GM23338 (cell line): Measurements from ENCODE around the gene IZUMO4. TPM values are rescaled to one million over a fixed set of nuclear protein-coding genes. Genes with fewer than 3 reads are reported as not detected.

Experiments used
- ATAC-seq: fragments of 200-7000 bp; cut with Tn5 transposase; 3 replicates; pipeline ENCODE4 v1.9.1; 2020
- DNase-seq: peaks from one replicate; pipeline ENCODE4 v3.0.0-alpha.2; 2015; ENCODE audit warnings: low spot score
- H2AFZ ChIP-seq: fragments of 200-600 bp; sonication (generic); 2 replicates; pipeline ENCODE4 v1.8.0; 2016; ENCODE audit warnings: antibody characterized with exemption, mild to moderate bottlenecking, moderate library complexity
- H3F3A ChIP-seq: fragments of 200-600 bp; sonication (generic); replicated peaks from 2 replicates; pipeline ENCODE4 v1.8.0; 2017; ENCODE audit warnings: antibody characterized with exemption, mixed run types, low read depth
- H3K27ac ChIP-seq: fragments of 200-600 bp; sonication (generic); 2 replicates; pipeline ENCODE4 v1.6.1; 2016; ENCODE audit warnings: low read depth
- H3K27me3 ChIP-seq: fragments of 200-600 bp; sonication (generic); 2 replicates; pipeline ENCODE4 v1.8.0; 2016; ENCODE audit warnings: mild to moderate bottlenecking, mixed run types, moderate library complexity; ENCODE audit not compliant: insufficient read depth
- H3K36me3 ChIP-seq: fragments of 200-600 bp; sonication (generic); 2 replicates; pipeline ENCODE4 v1.8.0; 2016; ENCODE audit warnings: mild to moderate bottlenecking; ENCODE audit not compliant: insufficient read depth
- H3K4me1 ChIP-seq: fragments of 200-600 bp; sonication (generic); 2 replicates; pipeline ENCODE4 v1.8.0; 2016; ENCODE audit warnings: mild to moderate bottlenecking, moderate library complexity; ENCODE audit not compliant: insufficient read depth
- H3K4me2 ChIP-seq: fragments of 200-600 bp; sonication (generic); 2 replicates; pipeline ENCODE4 v1.7.1; 2017; ENCODE audit warnings: mixed run types
- H3K4me3 ChIP-seq: fragments of 200-600 bp; sonication (generic); 2 replicates; pipeline ENCODE4 v1.6.1; 2016; ENCODE audit warnings: mixed run types
- H3K79me2 ChIP-seq: fragments of 200-600 bp; sonication (generic); replicated peaks from 2 replicates; pipeline ENCODE4 v1.8.0; 2017; ENCODE audit warnings: mild to moderate bottlenecking; ENCODE audit not compliant: insufficient read depth
- H3K9me2 ChIP-seq: fragments of 200-600 bp; sonication (generic); 2 replicates; pipeline ENCODE4 v1.8.0; 2017; ENCODE audit not compliant: insufficient read depth
- H4K20me1 ChIP-seq: fragments of 200-600 bp; sonication (generic); replicated peaks from 2 replicates; pipeline ENCODE4 v1.8.0; 2017; ENCODE audit warnings: mild to moderate bottlenecking; ENCODE audit not compliant: insufficient read depth
- H3K27ac Mint-ChIP-seq: 2 replicates; pipeline ENCODE4 v1.8.0; 2020; ENCODE audit warnings: inconsistent platforms, mild to moderate bottlenecking, moderate library complexity, mixed read lengths
- H3K27me3 Mint-ChIP-seq: 3 replicates; pipeline ENCODE4 v1.8.0; 2022; ENCODE audit warnings: low read depth, mild to moderate bottlenecking, moderate library complexity, mixed read lengths, inconsistent platforms; ENCODE audit not compliant: insufficient read depth, poor library complexity
- H3K36me3 Mint-ChIP-seq: 3 replicates; pipeline ENCODE4 v1.8.0; 2021; ENCODE audit warnings: low read depth, mild to moderate bottlenecking, inconsistent platforms, moderate library complexity, mixed read lengths
- H3K4me1 Mint-ChIP-seq: 3 replicates; pipeline ENCODE4 v1.8.0; 2020; ENCODE audit warnings: mild to moderate bottlenecking, inconsistent platforms, mixed read lengths
- H3K4me3 Mint-ChIP-seq: 3 replicates; pipeline ENCODE4 v1.8.0; 2021; ENCODE audit warnings: moderate library complexity, mild to moderate bottlenecking, inconsistent platforms, mixed read lengths
- H3K9me3 Mint-ChIP-seq: 3 replicates; pipeline ENCODE4 v1.8.0; 2020; ENCODE audit warnings: moderate library complexity, mild to moderate bottlenecking, inconsistent platforms, mixed read lengths
- CREB1 ChIP-seq: fragments of 250-450 bp; sonication (Bioruptor Pico); IDR thresholded peaks from 2 replicates; pipeline ENCODE4 v1.5.0; 2020; ENCODE audit warnings: low read depth, mild to moderate bottlenecking, moderate library complexity
- EZH2 ChIP-seq: fragments of 200-600 bp; sonication (generic); IDR thresholded peaks from one replicate; pipeline ENCODE4 v1.8.0; 2017; ENCODE audit warnings: antibody characterized with exemption, mild to moderate bottlenecking, low read depth; ENCODE audit not compliant: unreplicated experiment
- JUNB ChIP-seq: IDR thresholded peaks from one replicate; pipeline ENCODE4 v1.6.1; 2016; ENCODE audit warnings: antibody characterized with exemption; ENCODE audit not compliant: unreplicated experiment
- NANOG ChIP-seq: IDR thresholded peaks from 2 replicates; pipeline ENCODE4 v1.6.1; 2016; ENCODE audit warnings: antibody characterized with exemption, borderline replicate concordance
- STAT1 ChIP-seq: IDR thresholded peaks from one replicate; pipeline ENCODE4 v1.6.1; 2016; ENCODE audit warnings: antibody characterized with exemption; ENCODE audit not compliant: unreplicated experiment
- ZNF114 ChIP-seq: fragments of 250-450 bp; sonication (Bioruptor Pico); IDR thresholded peaks from 2 replicates; pipeline ENCODE4 v1.5.0; 2020; ENCODE audit warnings: mild to moderate bottlenecking, moderate library complexity
- ZNF331 ChIP-seq: fragments of 250-450 bp; sonication (Bioruptor Pico); IDR thresholded peaks from 2 replicates; pipeline ENCODE4 v1.5.0; 2020; ENCODE audit warnings: low read depth, mild to moderate bottlenecking, moderate library complexity
- polyA plus RNA-seq: library from polyadenylated mRNA; unstranded; fragments of >200 nt; fragmentation: Nextera tagmentation; extraction: Ambion mirVana; gene quantifications from 2 replicates; pipeline ENCODE4 v1.2.1, GENCODE V29; 2016
- total RNA-seq: library from RNA; depleted of rRNA; stranded (reverse); fragments of >200 nt; shearing (Covaris generic); gene quantifications from 2 replicates; pipeline ENCODE4 v1.2.3, GENCODE V29; 2014
- TF ChIP-seq, protein P1 (sequence below): IDR thresholded peaks from one replicate; pipeline ENCODE4 v1.6.1; 2018; ENCODE audit warnings: antibody characterized with exemption; ENCODE audit not compliant: unreplicated experiment
- TF ChIP-seq, protein P2 (sequence below): IDR thresholded peaks from 2 replicates; pipeline ENCODE4 v1.6.1; 2016; ENCODE audit warnings: antibody characterized with exemption
- TF ChIP-seq, protein P3 (sequence below), 2 experiments: fragments of 200-600 bp in 1 of 2; sonication (generic) in 1 of 2; conservative IDR thresholded peaks; 2 replicates each; pipeline versions ENCODE4 v1.5.1 to v1.6.1; 2016 to 2017; ENCODE audit warnings: antibody characterized with exemption in 2 of 2, low read depth in 2 of 2, mild to moderate bottlenecking in 2 of 2, moderate library complexity in 1 of 2

IZUMO4 gene
- total and polyA plus RNA-seq, 2 experiments from 2014 or later, result 0.57 to 2.2 TPM

DNA sequence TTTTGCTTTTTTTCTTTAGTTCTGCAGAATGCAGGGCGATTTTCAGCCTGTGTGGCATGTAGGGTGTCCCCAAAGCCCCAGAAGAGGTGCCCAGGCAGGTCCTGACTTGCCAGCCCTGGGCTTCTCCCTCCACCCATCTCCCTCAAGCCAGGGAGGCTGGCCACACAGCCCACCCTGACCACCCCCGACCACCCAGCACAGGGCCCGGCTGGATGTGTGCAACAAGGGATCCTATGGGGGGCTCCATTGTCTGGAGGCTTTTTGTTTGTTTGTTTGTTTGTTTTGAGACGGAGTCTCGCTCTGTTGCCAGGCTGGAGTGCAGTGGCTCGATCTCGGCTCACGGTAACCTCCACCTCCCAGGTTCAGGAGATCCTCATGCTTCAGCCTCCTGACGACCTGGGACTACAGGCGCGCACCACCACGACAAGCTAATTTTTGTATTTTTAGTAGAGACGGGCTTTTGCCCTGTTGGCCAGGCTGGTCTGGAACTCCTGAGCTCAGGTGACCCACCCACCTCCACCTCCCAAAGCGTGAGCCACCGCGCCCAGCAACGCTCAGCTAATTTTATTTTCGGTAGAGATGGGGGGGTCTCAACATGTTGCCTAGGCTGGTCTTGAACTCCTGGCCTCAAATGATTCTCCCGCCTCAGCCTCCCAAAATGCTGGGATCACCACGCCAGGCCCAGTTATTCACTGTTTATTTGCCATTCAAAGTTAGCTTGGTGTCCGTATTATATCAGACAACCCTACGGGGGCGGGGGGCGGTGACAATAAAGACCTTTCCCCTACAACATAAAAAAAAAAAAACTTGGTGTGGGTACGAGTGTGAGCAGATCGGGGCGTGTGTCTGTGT is 37.9 kb upstream of the IZUMO4 start (continued):
- TF ChIP-seq, protein P1, sequence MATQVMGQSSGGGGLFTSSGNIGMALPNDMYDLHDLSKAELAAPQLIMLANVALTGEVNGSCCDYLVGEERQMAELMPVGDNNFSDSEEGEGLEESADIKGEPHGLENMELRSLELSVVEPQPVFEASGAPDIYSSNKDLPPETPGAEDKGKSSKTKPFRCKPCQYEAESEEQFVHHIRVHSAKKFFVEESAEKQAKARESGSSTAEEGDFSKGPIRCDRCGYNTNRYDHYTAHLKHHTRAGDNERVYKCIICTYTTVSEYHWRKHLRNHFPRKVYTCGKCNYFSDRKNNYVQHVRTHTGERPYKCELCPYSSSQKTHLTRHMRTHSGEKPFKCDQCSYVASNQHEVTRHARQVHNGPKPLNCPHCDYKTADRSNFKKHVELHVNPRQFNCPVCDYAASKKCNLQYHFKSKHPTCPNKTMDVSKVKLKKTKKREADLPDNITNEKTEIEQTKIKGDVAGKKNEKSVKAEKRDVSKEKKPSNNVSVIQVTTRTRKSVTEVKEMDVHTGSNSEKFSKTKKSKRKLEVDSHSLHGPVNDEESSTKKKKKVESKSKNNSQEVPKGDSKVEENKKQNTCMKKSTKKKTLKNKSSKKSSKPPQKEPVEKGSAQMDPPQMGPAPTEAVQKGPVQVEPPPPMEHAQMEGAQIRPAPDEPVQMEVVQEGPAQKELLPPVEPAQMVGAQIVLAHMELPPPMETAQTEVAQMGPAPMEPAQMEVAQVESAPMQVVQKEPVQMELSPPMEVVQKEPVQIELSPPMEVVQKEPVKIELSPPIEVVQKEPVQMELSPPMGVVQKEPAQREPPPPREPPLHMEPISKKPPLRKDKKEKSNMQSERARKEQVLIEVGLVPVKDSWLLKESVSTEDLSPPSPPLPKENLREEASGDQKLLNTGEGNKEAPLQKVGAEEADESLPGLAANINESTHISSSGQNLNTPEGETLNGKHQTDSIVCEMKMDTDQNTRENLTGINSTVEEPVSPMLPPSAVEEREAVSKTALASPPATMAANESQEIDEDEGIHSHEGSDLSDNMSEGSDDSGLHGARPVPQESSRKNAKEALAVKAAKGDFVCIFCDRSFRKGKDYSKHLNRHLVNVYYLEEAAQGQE, result no peak
- no peak for TF ChIP-seq ZNF114

DNA sequence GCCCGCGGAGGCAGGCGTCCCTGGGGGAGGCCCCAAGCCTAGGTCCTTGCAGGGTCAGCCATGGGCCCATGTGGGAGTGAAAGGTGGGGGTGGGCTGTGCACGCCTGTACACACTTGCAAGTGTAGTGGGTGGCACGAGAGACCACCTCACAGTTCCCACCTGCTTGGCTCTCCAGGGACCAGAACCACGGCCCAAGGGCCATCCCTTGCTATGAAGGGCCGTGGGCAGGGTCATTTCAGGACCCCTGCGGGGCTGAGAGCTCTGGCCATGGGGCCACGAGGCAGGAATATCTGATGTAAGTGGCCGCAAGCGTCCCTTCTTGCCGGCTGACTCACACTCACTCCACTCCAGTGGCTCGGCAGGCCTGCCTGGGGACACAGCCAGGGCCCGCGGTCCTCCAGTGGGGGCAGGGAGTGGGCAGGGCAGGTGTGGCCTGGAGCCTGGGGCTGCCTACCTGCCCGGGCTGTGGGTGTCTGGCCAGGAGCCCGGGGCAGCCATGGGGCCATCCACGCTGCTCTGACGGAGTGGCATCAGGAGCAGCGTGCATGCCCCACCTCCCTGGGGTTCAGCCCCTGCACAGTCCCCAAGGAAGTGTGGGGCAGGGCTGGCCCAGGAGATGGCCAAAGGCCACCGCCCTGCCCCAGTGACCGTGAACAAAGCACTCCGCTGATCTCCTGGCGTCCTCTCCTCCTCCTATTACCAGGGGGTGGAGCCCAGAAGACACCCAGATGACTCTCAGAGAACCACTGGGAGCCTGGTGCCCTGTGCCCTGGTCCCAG is 37.1 kb upstream of the IZUMO4 start:
- H3K4me3 ChIP-seq, result 0 out of 2 replicates have a peak overlapping the region, but pooled peaks have one; percentile 83
- H4K20me1 ChIP-seq, result no peaks in the 10 kb centered on the region
- H3K9me2 ChIP-seq, result no peaks in the 10 kb centered on the region
- Mint-ChIP-seq H3K4me1 (peaks cover 29% of the 10 kb centered on the region), H3K36me3 (no peaks in the 10 kb centered on the region; the same call in 2 of the 3 replicates), H3K27me3 (peaks cover 8% of the 10 kb centered on the region), H3K27ac (peak overlapping the region; percentile 96), H3K4me3 (peak overlapping the region; percentile 84), H3K9me3 (no peaks in the 10 kb centered on the region)
- DNase-seq (no peak), ATAC-seq (no peak)
- H3F3A ChIP-seq, result peaks cover 13% of the 10 kb centered on the region; the same call in 1 of the 2 replicates
- peaks cover 21% of the 10 kb centered on the region for H3K4me1 ChIP-seq
- H3K27me3 ChIP-seq, result no peaks in the 10 kb centered on the region
- no peaks in the 10 kb centered on the region for H3K79me2 ChIP-seq
- H3K36me3 ChIP-seq, result no peaks in the 10 kb centered on the region
- H3K4me2 ChIP-seq, result peak overlapping the region; percentile 98; the same call in 1 of the 2 replicates
- H2AFZ ChIP-seq, result no peak overlapping the region
- peak overlapping the region; percentile 84; the same call in 1 of the 2 replicates for H3K27ac ChIP-seq
- no peak for TF ChIP-seq ZNF331 (CRISPR knock-in tag)
- TF ChIP-seq, protein P1, result no peak
- TF ChIP-seq EZH2, result no peak
- TF ChIP-seq NANOG, result no peak
- TF ChIP-seq JUNB, result no peak
- TF ChIP-seq, protein P2, sequence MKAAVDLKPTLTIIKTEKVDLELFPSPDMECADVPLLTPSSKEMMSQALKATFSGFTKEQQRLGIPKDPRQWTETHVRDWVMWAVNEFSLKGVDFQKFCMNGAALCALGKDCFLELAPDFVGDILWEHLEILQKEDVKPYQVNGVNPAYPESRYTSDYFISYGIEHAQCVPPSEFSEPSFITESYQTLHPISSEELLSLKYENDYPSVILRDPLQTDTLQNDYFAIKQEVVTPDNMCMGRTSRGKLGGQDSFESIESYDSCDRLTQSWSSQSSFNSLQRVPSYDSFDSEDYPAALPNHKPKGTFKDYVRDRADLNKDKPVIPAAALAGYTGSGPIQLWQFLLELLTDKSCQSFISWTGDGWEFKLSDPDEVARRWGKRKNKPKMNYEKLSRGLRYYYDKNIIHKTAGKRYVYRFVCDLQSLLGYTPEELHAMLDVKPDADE, result no peak
- no peak for TF ChIP-seq CREB1
- TF ChIP-seq, protein P3, sequence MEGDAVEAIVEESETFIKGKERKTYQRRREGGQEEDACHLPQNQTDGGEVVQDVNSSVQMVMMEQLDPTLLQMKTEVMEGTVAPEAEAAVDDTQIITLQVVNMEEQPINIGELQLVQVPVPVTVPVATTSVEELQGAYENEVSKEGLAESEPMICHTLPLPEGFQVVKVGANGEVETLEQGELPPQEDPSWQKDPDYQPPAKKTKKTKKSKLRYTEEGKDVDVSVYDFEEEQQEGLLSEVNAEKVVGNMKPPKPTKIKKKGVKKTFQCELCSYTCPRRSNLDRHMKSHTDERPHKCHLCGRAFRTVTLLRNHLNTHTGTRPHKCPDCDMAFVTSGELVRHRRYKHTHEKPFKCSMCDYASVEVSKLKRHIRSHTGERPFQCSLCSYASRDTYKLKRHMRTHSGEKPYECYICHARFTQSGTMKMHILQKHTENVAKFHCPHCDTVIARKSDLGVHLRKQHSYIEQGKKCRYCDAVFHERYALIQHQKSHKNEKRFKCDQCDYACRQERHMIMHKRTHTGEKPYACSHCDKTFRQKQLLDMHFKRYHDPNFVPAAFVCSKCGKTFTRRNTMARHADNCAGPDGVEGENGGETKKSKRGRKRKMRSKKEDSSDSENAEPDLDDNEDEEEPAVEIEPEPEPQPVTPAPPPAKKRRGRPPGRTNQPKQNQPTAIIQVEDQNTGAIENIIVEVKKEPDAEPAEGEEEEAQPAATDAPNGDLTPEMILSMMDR (conservative IDR thresholded peaks at IDR 0.05; ENCODE audit: low read depth in 2 of 2), result no peak
- TF ChIP-seq STAT1, result no peak
